Keratinocyte (primary cell): ENCODE data around the gene ZNF511.

Source experiments
- CTCF ChIP-seq, 3 experiments: IDR thresholded peaks in 1 of 3; conservative IDR thresholded peaks in 1 of 3; optimal IDR thresholded peaks in 1 of 3; 2 replicates in 2 of 3; 3 replicates in 1 of 3; pipeline versions ENCODE3 to v1.5.1; 2011; ENCODE audit warnings: low read length in 3 of 3, mild to moderate bottlenecking in 3 of 3, moderate library complexity in 2 of 3, control low read depth in 1 of 3, inconsistent platforms in 1 of 3; ENCODE audit not compliant: insufficient read depth in 2 of 3; ENCODE audit errors: extremely low read depth in 1 of 3
- EZH2 ChIP-seq: IDR thresholded peaks from one replicate; pipeline ENCODE4 v1.6.1; 2012; ENCODE audit warnings: inconsistent platforms, mild to moderate bottlenecking, low read length, moderate library complexity

DNA sequence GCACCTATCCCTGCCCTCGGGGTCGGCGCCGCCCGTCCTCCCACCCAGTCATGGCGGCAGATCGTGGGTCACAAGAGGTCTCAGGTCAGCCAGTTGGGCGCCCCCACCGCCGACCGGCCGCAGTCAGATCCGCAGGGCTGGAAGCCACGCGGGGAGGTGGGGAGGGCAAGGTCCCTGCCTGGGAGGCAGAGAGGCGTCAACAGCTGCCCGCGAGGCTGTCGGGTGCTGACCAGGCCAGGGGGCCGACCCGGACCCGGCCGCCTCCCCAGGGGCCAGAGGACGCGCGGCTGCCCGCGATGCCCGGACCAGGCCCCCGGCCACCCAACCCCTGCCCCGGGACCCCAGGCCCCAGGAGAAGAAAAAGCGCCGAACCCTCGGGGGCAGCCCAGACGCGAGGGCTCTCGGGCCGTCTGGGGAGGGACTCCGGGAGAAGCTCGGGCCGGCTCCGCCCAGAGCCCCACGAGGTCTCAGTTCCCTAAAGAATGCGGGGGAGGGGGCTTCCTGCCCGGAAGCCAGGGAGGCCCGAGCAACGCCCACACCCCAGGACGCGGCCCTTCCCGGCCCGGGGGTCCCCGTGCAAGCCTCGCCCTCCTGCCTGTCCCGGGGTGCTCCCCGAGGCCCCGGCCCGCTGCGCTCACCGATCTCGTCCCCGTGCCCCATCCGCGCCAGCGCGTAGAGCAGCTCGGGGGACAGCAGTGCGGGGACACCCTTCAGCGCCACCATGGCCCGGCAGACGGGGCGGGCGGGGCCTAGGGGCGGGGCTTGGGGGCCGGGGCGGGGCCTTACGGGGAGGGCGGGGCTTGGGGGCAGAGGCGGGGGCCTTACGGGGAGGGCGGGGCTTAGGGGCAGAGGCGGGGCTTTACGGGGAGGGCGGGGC lies 48.8 kb downstream of the ZNF511 start, which contains the start of gene FUOM:
- TF ChIP-seq CTCF (optimal IDR thresholded peaks at IDR 0.05 in 1 of 3, IDR thresholded peaks at IDR 0.05 in 1 of 3, conservative IDR thresholded peaks at IDR 0.05 in 1 of 3; ENCODE audit: extremely low read depth in 1 of 3, insufficient read depth in 2 of 3, low read length in 3 of 3), result no peak
- no peak for TF ChIP-seq EZH2
